SH-SY5Y (cell line): ENCODE data around the gene ERICH6.

Source experiments
- GATA2 ChIP-seq: IDR thresholded peaks from 2 replicates; pipeline ENCODE4 v1.6.1; 2011; ENCODE audit warnings: mild to moderate bottlenecking, low read depth, low read length
- GATA3 ChIP-seq: IDR thresholded peaks from 2 replicates; pipeline ENCODE4 v1.6.1; 2011; ENCODE audit warnings: low read depth, mild to moderate bottlenecking, low read length, moderate library complexity

GRCh38 chr3:150739877-150740645 lies 36.3 kb upstream of the ERICH6 start:
- TF ChIP-seq GATA3: no peak
- no peak for TF ChIP-seq GATA2
